ENCODE measurements around the gene SLC17A6. TPM values are rescaled to one million over a fixed set of nuclear protein-coding genes. Genes with fewer than 3 reads are reported as not detected.

The SLC17A6 gene
- total RNA-seq, 1 experiment from 2014 or later = not detected

DNA sequence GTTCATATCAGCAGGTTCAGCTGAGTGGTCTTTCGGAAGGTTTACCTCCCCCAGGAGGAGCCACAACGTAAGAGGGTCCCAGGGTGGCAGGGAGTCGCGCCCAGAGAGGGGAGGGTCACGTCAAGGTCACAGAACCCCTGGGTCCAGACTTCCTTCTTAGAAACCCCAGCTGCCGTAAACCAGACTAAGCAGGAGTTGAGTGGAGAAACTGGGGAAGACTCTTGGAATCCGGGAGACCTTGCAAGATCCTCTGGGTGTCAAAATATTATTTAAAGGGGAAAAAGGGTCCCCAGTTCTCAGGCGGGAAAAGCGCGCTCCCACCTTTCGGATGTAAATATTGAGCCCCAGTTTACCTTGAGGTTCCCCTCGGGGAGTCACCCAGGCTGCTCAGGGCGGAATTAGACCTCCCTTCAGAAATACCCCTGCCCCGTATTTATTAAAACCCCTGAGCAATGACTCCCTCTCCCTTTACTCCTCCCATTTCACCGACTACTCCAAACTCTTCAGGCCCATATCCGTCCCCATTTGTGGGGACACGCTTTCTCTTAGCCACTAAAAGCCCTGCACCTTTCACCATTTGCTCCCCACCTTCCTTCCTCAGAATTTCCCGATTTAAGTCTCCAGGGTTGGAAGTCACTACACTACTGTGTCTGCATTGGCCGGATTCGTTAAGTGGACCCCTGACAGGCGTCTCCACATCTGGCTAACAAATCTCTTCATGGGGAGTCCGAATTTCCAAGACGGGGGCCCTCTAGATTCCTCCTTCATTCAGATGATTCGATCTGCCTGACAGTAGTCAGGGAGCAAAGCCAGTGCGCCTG is 4.2 kb downstream of the SLC17A6 start:
- H3K4me1 ChIP-seq (ENCODE audit: insufficient read depth, low read length, poor library complexity, severe bottlenecking) = no peaks in the 10 kb centered on the region
- H3K27ac ChIP-seq (ENCODE audit: low read depth, low read length, poor library complexity, severe bottlenecking) = no peak overlapping the region
- no peak overlapping the region for H3K4me3 ChIP-seq (ENCODE audit: low read depth, low read length, poor library complexity, severe bottlenecking)
- ChIA-PET CTCF (no interaction called here), POLR2A (ENCODE audit: low non-redundant PET) (no interaction called here)
- intact Hi-C loops (cut with micrococcal nuclease; ENCODE audit: unreplicated experiment) = no loop called here
- TF ChIP-seq EZH2 (IDR thresholded peaks at IDR 0.05; ENCODE audit: borderline replicate concordance, low read depth, low read length, poor library complexity, severe bottlenecking) = no peak
- TF ChIP-seq, protein P1, sequence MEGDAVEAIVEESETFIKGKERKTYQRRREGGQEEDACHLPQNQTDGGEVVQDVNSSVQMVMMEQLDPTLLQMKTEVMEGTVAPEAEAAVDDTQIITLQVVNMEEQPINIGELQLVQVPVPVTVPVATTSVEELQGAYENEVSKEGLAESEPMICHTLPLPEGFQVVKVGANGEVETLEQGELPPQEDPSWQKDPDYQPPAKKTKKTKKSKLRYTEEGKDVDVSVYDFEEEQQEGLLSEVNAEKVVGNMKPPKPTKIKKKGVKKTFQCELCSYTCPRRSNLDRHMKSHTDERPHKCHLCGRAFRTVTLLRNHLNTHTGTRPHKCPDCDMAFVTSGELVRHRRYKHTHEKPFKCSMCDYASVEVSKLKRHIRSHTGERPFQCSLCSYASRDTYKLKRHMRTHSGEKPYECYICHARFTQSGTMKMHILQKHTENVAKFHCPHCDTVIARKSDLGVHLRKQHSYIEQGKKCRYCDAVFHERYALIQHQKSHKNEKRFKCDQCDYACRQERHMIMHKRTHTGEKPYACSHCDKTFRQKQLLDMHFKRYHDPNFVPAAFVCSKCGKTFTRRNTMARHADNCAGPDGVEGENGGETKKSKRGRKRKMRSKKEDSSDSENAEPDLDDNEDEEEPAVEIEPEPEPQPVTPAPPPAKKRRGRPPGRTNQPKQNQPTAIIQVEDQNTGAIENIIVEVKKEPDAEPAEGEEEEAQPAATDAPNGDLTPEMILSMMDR (conservative IDR thresholded peaks at IDR 0.05; ENCODE audit: low read depth, low read length) = no peak
- H3K27me3 ChIP-seq (replicated peaks; ENCODE audit: insufficient read depth, low read depth, low read length, poor library complexity) = peaks cover 53% of the 10 kb centered on the region
- H3K9me3 ChIP-seq (ENCODE audit: low read depth, low read length, poor library complexity, severe bottlenecking) = no peaks in the 10 kb centered on the region
- no peaks in the 10 kb centered on the region for H3K36me3 ChIP-seq (ENCODE audit: insufficient read depth, low read length, poor library complexity, severe bottlenecking)
- no peak for DNase-seq (ENCODE audit: low spot score)
- BruUV-seq (replicated peaks) = no TSS peak

- Histone ChIP-seq H3K4me1 (ENCODE audit: insufficient read depth, low read length, poor library complexity, severe bottlenecking) (no peaks in the 10 kb centered on the region), H3K27me3 (replicated peaks; ENCODE audit: insufficient read depth, low read depth, low read length, poor library complexity) (peaks cover 49% of the 10 kb centered on the region), H3K27ac (ENCODE audit: low read depth, low read length, poor library complexity, severe bottlenecking) (no peak overlapping the region), H3K9me3 (ENCODE audit: low read depth, low read length, poor library complexity, severe bottlenecking) (no peaks in the 10 kb centered on the region), H3K4me3 (ENCODE audit: low read depth, low read length, poor library complexity, severe bottlenecking) (no peak overlapping the region), H3K36me3 (ENCODE audit: insufficient read depth, low read length, poor library complexity, severe bottlenecking) (no peaks in the 10 kb centered on the region)
- intact Hi-C loops (cut with micrococcal nuclease; ENCODE audit: unreplicated experiment) = no loop called here
- BruUV-seq (replicated peaks) = no TSS peak
- ChIA-PET POLR2A (ENCODE audit: low non-redundant PET) (no interaction called here), CTCF (no interaction called here)
- no peak for DNase-seq (ENCODE audit: low spot score)
- no peak for TF ChIP-seq EZH2 (IDR thresholded peaks at IDR 0.05; ENCODE audit: borderline replicate concordance, low read depth, low read length, poor library complexity, severe bottlenecking)
- TF ChIP-seq, protein P1 (conservative IDR thresholded peaks at IDR 0.05; ENCODE audit: low read depth, low read length) = no peak
Measured at GRCh38 chr11:22343032-22343324, 4.8 kb downstream of the SLC17A6 start.

GRCh38 chr11:22343371-22344032 is 5.3 kb downstream of the SLC17A6 start:
- DNase-seq (ENCODE audit: low spot score) = no peak
- no TSS peak for BruUV-seq (replicated peaks)
- no peaks in the 10 kb centered on the region for H3K36me3 ChIP-seq (ENCODE audit: insufficient read depth, low read length, poor library complexity, severe bottlenecking)
- H3K27ac ChIP-seq (ENCODE audit: low read depth, low read length, poor library complexity, severe bottlenecking) = no peak overlapping the region
- no peak overlapping the region for H3K4me3 ChIP-seq (ENCODE audit: low read depth, low read length, poor library complexity, severe bottlenecking)
- intact Hi-C loops (cut with micrococcal nuclease; ENCODE audit: unreplicated experiment) = no loop called here
- TF ChIP-seq, protein P1 (conservative IDR thresholded peaks at IDR 0.05; ENCODE audit: low read depth, low read length) = no peak
- no peak for TF ChIP-seq EZH2 (IDR thresholded peaks at IDR 0.05; ENCODE audit: borderline replicate concordance, low read depth, low read length, poor library complexity, severe bottlenecking)
- CTCF ChIA-PET = no interaction called here
- H3K4me1 ChIP-seq (ENCODE audit: insufficient read depth, low read length, poor library complexity, severe bottlenecking) = no peaks in the 10 kb centered on the region
- H3K9me3 ChIP-seq (ENCODE audit: low read depth, low read length, poor library complexity, severe bottlenecking) = no peaks in the 10 kb centered on the region
- peaks cover 44% of the 10 kb centered on the region for H3K27me3 ChIP-seq (replicated peaks; ENCODE audit: insufficient read depth, low read depth, low read length, poor library complexity)
- POLR2A ChIA-PET (ENCODE audit: low non-redundant PET) = no interaction called here
